Measurements from ENCODE around the gene OVCA2.

DNA sequence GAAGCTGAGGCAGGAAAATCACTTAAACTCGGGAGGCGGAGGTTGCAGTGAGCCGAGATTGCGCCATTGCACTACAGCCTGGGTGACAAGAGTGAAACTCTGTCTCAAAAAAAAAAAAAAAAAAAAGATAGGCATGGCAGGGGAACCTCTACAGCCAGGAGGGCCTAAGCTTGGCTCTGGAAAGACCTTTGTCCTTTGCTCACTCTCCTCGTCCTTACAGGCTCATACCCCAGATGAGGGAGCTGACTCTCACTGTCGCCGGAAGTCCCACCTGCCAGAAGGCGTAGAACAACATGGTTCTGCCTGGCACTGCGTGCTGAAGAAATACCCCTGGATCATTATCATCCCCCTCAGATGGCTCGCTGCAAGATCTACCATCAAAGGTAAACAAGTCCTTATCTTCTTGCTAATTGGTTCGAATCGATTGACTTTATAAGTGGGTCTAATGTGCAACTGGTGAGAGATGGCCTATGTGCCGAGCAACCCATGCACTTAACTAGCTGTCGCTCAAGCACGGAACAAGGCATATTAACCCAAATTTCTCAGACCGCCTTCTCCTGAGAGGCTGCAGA, 46.4 kb upstream of the OVCA2 start:
- no peak for TF ChIP-seq POLR2A (IDR thresholded peaks at IDR 0.05)
- TF ChIP-seq, protein P1, sequence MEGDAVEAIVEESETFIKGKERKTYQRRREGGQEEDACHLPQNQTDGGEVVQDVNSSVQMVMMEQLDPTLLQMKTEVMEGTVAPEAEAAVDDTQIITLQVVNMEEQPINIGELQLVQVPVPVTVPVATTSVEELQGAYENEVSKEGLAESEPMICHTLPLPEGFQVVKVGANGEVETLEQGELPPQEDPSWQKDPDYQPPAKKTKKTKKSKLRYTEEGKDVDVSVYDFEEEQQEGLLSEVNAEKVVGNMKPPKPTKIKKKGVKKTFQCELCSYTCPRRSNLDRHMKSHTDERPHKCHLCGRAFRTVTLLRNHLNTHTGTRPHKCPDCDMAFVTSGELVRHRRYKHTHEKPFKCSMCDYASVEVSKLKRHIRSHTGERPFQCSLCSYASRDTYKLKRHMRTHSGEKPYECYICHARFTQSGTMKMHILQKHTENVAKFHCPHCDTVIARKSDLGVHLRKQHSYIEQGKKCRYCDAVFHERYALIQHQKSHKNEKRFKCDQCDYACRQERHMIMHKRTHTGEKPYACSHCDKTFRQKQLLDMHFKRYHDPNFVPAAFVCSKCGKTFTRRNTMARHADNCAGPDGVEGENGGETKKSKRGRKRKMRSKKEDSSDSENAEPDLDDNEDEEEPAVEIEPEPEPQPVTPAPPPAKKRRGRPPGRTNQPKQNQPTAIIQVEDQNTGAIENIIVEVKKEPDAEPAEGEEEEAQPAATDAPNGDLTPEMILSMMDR (IDR thresholded peaks at IDR 0.05): no peak

Data from adrenal gland (tissue), 5 donors.